ENCODE data around the gene CRIP3.

The CRIP3 gene

GRCh38 chr6:43298565-43299337, 9.9 kb downstream of the CRIP3 start:
- H3K9me2 ChIP-seq (ENCODE audit: low read depth, low read length) = no peaks in the 10 kb centered on the region
- H3K79me2 ChIP-seq (ENCODE audit: insufficient read depth, low read length) = no peaks in the 10 kb centered on the region
- H2AFZ ChIP-seq (ENCODE audit: low read length) = no peak overlapping the region
- H3K9ac ChIP-seq (ENCODE audit: low read length) = no peak overlapping the region
- H3K4me2 ChIP-seq (ENCODE audit: low read length) = no peak overlapping the region
- no peaks in the 10 kb centered on the region for H3K36me3 ChIP-seq (ENCODE audit: insufficient read depth, low read length)
- H3K27ac ChIP-seq (ENCODE audit: low read depth, low read length, poor library complexity, severe bottlenecking) = no peak overlapping the region
- no peaks in the 10 kb centered on the region for H3K9me3 ChIP-seq (ENCODE audit: low read length)
- H3K4me1 ChIP-seq (ENCODE audit: insufficient read depth, low read length, severe bottlenecking) = no peaks in the 10 kb centered on the region
- H4K20me1 ChIP-seq (ENCODE audit: insufficient read depth, low read length) = no peaks in the 10 kb centered on the region
- H3K4me3 ChIP-seq (ENCODE audit: low read depth, low read length, poor library complexity, severe bottlenecking) = no peak overlapping the region
- no peak for TF ChIP-seq CTCF (IDR thresholded peaks at IDR 0.05; ENCODE audit: low read length)
- no peak for TF ChIP-seq EZH2 (IDR thresholded peaks at IDR 0.05; ENCODE audit: borderline replicate concordance, low read length)
- H3F3A ChIP-seq (ENCODE audit: insufficient read depth, low read length) = no peaks in the 10 kb centered on the region
- H3K27me3 ChIP-seq (ENCODE audit: insufficient read depth, low read length) = 0 out of 2 replicates have a peak, but pooled peaks cover 5% of the 10 kb centered on the region

GRCh38 chr6:43297644-43298564, 10.7 kb downstream of the CRIP3 start, which contains the start of gene SLC22A7:
Gene SLC22A7 (plus strand): TSS chr6:43298260. CDS start chr6:43298359, 99 bp downstream.
- Histone ChIP-seq H3K4me2 (ENCODE audit: low read length) (no peak within 1 kb of the TSS), H3K36me3 (ENCODE audit: insufficient read depth, low read length) (no peaks in the 10 kb centered on the region), H3K9me2 (ENCODE audit: low read depth, low read length) (no peaks in the 10 kb centered on the region), H3F3A (ENCODE audit: insufficient read depth, low read length) (no peaks in the 10 kb centered on the region), H3K4me1 (ENCODE audit: insufficient read depth, low read length, severe bottlenecking) (no peaks in the 10 kb centered on the region), H3K9me3 (ENCODE audit: low read length) (no peaks in the 10 kb centered on the region), H3K9ac (ENCODE audit: low read length) (no peak within 1 kb of the TSS), H2AFZ (ENCODE audit: low read length) (no peak within 1 kb of the TSS), H4K20me1 (ENCODE audit: insufficient read depth, low read length) (no peaks in the 10 kb centered on the region), H3K79me2 (ENCODE audit: insufficient read depth, low read length) (no peaks in the 10 kb centered on the region), H3K4me3 (ENCODE audit: low read depth, low read length, poor library complexity, severe bottlenecking) (no peak within 1 kb of the TSS), H3K27ac (ENCODE audit: low read depth, low read length, poor library complexity, severe bottlenecking) (no peak within 1 kb of the TSS), H3K27me3 (ENCODE audit: insufficient read depth, low read length) (0 out of 2 replicates have a peak, but pooled peaks cover 5% of the 10 kb centered on the region)
- no peak for TF ChIP-seq EZH2 (IDR thresholded peaks at IDR 0.05; ENCODE audit: borderline replicate concordance, low read length)
- no peak for TF ChIP-seq CTCF (IDR thresholded peaks at IDR 0.05; ENCODE audit: low read length)

GRCh38 chr6:43296780-43297497, 11.7 kb downstream of the CRIP3 start:
- no peak overlapping the region for H2AFZ ChIP-seq (ENCODE audit: low read length)
- no peak overlapping the region for H3K4me2 ChIP-seq (ENCODE audit: low read length)
- no peaks in the 10 kb centered on the region for H3F3A ChIP-seq (ENCODE audit: insufficient read depth, low read length)
- TF ChIP-seq CTCF (IDR thresholded peaks at IDR 0.05; ENCODE audit: low read length) (no peak), EZH2 (IDR thresholded peaks at IDR 0.05; ENCODE audit: borderline replicate concordance, low read length) (no peak)
- H3K4me3 ChIP-seq (ENCODE audit: low read depth, low read length, poor library complexity, severe bottlenecking) = no peak overlapping the region
- no peak overlapping the region for H3K27ac ChIP-seq (ENCODE audit: low read depth, low read length, poor library complexity, severe bottlenecking)
- H3K27me3 ChIP-seq (ENCODE audit: insufficient read depth, low read length) = 0 out of 2 replicates have a peak, but pooled peaks cover 5% of the 10 kb centered on the region
- no peaks in the 10 kb centered on the region for H3K9me3 ChIP-seq (ENCODE audit: low read length)
- no peaks in the 10 kb centered on the region for H4K20me1 ChIP-seq (ENCODE audit: insufficient read depth, low read length)
- H3K9me2 ChIP-seq (ENCODE audit: low read depth, low read length) = no peaks in the 10 kb centered on the region
- no peak overlapping the region for H3K9ac ChIP-seq (ENCODE audit: low read length)
- H3K4me1 ChIP-seq (ENCODE audit: insufficient read depth, low read length, severe bottlenecking) = no peaks in the 10 kb centered on the region
- no peaks in the 10 kb centered on the region for H3K79me2 ChIP-seq (ENCODE audit: insufficient read depth, low read length)
- H3K36me3 ChIP-seq (ENCODE audit: insufficient read depth, low read length) = no peaks in the 10 kb centered on the region

All from OCI-LY1 (cell line).